GM12801 (cell line): ENCODE measurements around the gene CCDC137.

Experiments
- CTCF ChIP-seq: IDR thresholded peaks from one replicate; pipeline ENCODE4 v1.5.1; 2011; ENCODE audit warnings: control low read depth; ENCODE audit not compliant: insufficient read length; ENCODE audit errors: extremely low read depth

CCDC137 gene

GRCh38 chr17:81693509-81694210 is 27.1 kb downstream of the CCDC137 start:
- no peak for TF ChIP-seq CTCF

- no peak for TF ChIP-seq CTCF
Observed at GRCh38 chr17:81694810-81695209, 28.3 kb downstream of the CCDC137 start.

DNA sequence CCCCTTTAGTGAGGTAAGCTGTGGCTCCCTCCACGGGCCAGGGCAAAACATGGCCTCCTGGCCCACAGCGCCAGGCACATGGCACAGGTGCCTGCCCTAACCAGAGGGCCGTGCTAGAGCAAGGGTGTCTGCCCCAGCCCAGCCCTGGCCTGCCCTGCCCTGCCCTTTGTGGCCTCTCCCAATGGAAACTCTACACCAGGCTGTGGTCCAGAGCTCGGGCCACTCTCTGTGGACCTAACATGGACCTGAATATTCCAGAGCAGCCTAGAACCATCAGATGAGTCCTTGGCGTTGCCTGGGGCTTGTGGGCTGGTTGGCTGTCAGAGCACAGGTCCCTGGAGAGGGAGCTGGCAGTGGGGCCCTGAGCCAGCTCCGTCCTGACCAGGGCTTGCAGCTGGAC is 28.7 kb downstream of the CCDC137 start:
- no peak for TF ChIP-seq CTCF

DNA sequence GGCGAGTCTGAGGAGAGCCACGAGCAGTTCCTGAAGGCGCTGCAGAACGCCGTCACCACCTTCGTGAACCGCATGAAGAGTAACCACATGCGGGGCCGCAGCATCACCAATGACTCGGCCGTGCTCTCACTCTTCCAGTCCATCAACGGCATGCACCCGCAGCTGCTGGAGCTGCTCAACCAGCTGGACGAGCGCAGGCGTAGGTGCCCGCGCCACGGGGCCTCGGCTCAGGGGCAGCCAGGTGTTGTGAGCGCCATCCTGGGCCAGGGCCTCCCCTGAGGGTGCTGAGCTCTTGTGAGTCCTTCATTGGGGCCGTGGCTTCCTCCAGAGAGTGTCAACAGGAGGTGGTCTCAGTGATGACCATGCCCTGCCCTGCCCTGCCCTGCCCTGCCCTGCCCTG is 29.3 kb downstream of the CCDC137 start:
- no peak for TF ChIP-seq CTCF

GRCh38 chr17:81696218-81696941 is 29.8 kb downstream of the CCDC137 start:
- no peak for TF ChIP-seq CTCF

- TF ChIP-seq CTCF = no peak
Observed at GRCh38 chr17:81697261-81698044, 30.9 kb downstream of the CCDC137 start.

- no peak for TF ChIP-seq CTCF
Observed at GRCh38 chr17:81700353-81701287, 34.1 kb downstream of the CCDC137 start.
